ENCODE data around the gene ARRDC5.

ARRDC5 gene

DNA sequence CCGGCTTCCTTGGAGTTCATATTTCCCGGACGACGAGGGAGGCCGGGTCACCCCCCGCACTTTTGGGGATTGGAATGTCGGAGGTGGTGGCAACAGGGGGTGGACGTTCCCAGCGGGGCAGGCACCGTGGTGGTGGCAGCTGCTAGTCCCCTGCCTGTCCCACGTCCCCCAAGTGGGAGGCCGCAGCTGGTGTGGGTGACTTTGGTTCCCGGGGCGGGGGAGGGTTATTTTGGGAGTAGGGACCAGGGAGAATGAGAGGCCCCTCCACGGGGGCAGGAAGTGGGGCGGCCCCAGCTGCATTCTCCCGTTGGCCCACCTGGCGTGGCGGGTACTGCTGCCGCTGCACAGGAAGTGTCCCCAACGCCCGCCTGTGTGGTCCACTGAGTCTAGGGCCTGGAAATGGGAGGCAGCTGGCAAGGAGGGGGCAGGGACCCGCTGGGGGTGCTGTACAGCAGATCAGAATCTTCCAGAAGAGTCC is 24.2 kb downstream of the ARRDC5 start:
- Histone ChIP-seq H3K27ac (no peak overlapping the region), H3K27me3 (replicated peaks) (no peaks in the 10 kb centered on the region), H3K36me3 (replicated peaks) (no peaks in the 10 kb centered on the region), H3K4me3 (ENCODE audit: low read depth, low read length) (no peak overlapping the region)
- DNase-seq = no peak
- TF ChIP-seq, protein P1, sequence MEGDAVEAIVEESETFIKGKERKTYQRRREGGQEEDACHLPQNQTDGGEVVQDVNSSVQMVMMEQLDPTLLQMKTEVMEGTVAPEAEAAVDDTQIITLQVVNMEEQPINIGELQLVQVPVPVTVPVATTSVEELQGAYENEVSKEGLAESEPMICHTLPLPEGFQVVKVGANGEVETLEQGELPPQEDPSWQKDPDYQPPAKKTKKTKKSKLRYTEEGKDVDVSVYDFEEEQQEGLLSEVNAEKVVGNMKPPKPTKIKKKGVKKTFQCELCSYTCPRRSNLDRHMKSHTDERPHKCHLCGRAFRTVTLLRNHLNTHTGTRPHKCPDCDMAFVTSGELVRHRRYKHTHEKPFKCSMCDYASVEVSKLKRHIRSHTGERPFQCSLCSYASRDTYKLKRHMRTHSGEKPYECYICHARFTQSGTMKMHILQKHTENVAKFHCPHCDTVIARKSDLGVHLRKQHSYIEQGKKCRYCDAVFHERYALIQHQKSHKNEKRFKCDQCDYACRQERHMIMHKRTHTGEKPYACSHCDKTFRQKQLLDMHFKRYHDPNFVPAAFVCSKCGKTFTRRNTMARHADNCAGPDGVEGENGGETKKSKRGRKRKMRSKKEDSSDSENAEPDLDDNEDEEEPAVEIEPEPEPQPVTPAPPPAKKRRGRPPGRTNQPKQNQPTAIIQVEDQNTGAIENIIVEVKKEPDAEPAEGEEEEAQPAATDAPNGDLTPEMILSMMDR (IDR thresholded peaks at IDR 0.05; ENCODE audit: low read depth, low read length, missing control alignments) = no peak
- in situ Hi-C loops (cut with HindIII; ENCODE audit: low pct_ligation_motif_present, low sequenced_read_pairs) = no loop called here

DNA sequence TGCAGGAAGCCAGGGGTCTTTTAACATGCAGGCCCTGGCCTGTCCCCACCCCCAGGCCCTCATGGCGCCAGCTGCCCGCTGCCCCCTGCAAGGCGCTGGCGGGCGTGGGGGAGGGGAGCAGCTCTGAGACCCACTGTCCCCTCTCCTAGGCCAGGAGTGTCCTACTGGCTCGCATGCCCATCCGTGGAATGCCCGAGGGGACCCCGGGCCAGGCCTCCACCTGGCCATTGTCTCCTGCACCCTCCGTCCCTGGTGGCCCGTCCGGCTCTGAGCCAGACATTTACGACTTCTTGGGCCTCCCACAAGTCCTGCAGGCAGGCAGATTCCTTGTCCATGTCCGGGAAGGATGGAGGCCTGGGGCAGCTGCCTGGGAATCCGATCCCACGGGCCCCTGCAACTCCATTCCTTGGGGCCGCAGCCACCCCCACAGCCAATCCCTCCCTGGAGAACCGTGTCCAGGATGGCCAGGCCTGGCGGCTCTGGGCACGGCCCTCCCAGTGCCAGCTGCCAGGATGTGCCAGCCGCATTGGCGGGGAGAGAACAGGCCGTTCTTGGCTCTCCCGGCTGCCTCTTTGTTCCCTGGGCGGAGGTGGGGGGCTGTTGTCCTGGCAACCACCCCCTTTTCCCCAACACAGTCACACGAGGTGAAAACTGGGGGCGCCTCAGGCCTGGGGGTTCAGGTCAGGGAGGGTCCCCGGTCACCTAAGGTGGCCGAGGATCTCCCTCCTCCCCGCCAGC is 24.8 kb downstream of the ARRDC5 start:
- in situ Hi-C loops (cut with HindIII; ENCODE audit: low pct_ligation_motif_present, low sequenced_read_pairs) = no loop called here
- Histone ChIP-seq H3K4me3 (ENCODE audit: low read depth, low read length) (no peak overlapping the region), H3K27ac (no peak overlapping the region), H3K36me3 (replicated peaks) (no peaks in the 10 kb centered on the region), H3K27me3 (replicated peaks) (no peaks in the 10 kb centered on the region)
- TF ChIP-seq, protein P1 (IDR thresholded peaks at IDR 0.05; ENCODE audit: low read depth, low read length, missing control alignments) = no peak
- no peak for DNase-seq

DNA sequence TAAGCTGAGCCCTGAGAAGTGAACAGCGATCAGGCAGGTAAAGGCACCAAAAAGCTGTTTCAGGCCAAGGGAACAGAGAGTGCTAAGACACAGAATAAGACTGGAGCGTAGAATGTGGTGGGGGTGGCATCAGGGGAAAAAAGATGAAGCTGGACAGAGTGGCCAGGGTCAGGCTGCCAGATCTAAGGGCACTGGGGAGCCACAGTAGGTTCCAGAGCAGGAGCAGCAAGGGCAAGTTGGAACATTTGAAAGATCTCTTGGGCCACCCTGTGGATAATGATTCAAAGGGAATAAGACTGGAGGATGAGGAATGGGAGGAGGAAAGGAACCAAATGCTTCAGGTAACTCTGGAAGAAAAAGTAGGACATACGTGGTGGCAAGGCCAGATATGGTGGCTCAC is 28.8 kb downstream of the ARRDC5 start:
- DNase-seq = no peak
- no peaks in the 10 kb centered on the region for H3K36me3 ChIP-seq (replicated peaks)
- H3K27me3 ChIP-seq (replicated peaks) = no peaks in the 10 kb centered on the region
- TF ChIP-seq, protein P1 (IDR thresholded peaks at IDR 0.05; ENCODE audit: low read depth, low read length, missing control alignments) = no peak
- H3K4me3 ChIP-seq (ENCODE audit: low read depth, low read length) = no peak overlapping the region
- H3K27ac ChIP-seq = no peak overlapping the region
- in situ Hi-C loops (cut with HindIII; ENCODE audit: low pct_ligation_motif_present, low sequenced_read_pairs) = no loop called here

DNA sequence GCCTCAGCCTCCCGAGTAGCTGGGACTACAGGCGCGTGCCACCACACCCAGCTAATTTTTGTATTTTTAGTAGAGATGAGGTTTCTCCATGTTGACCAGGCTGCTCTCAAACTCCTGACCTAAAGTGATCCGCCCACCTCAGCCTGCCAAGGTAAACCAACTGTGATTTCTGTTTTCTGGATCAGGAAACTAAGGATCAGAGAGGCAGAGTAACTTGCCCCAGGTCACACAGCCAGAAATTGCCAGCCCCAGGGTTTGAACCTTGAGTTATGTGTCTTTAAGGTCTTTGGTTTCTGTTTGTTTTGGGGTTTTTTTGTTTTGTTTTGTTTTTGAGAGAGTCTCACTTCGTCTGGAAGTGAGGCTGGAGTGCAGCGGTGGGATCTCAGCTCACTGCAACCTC is 31.0 kb downstream of the ARRDC5 start:
- Histone ChIP-seq H3K27me3 (replicated peaks) (no peaks in the 10 kb centered on the region), H3K4me3 (ENCODE audit: low read depth, low read length) (no peak overlapping the region), H3K27ac (no peak overlapping the region), H3K36me3 (replicated peaks) (no peaks in the 10 kb centered on the region)
- TF ChIP-seq, protein P1 (IDR thresholded peaks at IDR 0.05; ENCODE audit: low read depth, low read length, missing control alignments) = no peak
- DNase-seq = no peak
- in situ Hi-C loops (cut with HindIII; ENCODE audit: low pct_ligation_motif_present, low sequenced_read_pairs) = no loop called here

DNA sequence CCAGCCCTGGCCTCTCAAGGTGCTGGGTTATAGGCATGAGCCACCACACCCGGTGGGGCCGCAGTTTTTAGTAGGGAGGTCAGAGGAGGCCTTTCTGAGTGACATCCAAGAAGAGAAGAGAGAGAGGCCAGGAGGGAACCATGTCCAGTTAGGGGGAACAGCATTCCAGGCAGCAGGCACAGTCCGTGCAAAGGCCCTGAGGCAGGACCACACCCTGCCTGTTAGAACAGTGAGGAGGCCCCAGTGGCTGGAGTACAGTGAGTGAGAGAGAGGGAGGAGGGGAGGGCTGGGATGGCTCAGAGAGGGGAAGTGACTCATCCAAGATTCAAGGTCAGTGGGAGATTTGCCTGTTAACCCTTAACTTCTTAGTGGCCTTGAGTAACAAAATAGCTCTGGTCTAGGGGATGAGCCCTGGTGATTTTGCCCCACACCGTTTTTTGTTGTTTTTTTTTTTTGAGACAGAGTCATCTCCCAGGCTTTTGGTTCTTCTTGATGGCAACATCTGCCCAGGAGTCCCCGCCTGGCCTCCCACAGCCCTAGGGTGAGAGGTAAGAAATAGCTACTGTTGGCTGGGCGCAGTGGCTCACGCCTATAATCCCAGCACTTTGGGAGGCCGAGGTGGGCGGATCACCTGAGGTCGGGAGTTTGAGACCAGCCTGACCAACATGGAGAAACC is 32.5 kb downstream of the ARRDC5 start:
- DNase-seq = peak; percentile 90
- H3K4me3 ChIP-seq (ENCODE audit: low read depth, low read length) = no peak overlapping the region
- peak overlapping the region; percentile 77 for H3K27ac ChIP-seq
- no peaks in the 10 kb centered on the region for H3K36me3 ChIP-seq (replicated peaks)
- H3K27me3 ChIP-seq (replicated peaks) = no peaks in the 10 kb centered on the region
- TF ChIP-seq, protein P1 (IDR thresholded peaks at IDR 0.05; ENCODE audit: low read depth, low read length, missing control alignments) = no peak
- in situ Hi-C loops (cut with HindIII; ENCODE audit: low pct_ligation_motif_present, low sequenced_read_pairs) = no loop called here

Data from brain microvascular endothelial cell (primary cell).